A673 (cell line): ENCODE results near the gene SNAP25.

Experiments
- EZH2 ChIP-seq: fragments of 200-600 bp; sonication (generic); IDR thresholded peaks from 2 replicates; pipeline ENCODE4 v1.6.1; 2017; ENCODE audit warnings: borderline replicate concordance, low read depth, mild to moderate bottlenecking, mixed read lengths, antibody characterized with exemption, low read length; ENCODE audit not compliant: poor library complexity, severe bottlenecking
- TF ChIP-seq, protein P1 (sequence below): fragments of 300-800, 200-600 bp; sonication (generic); conservative IDR thresholded peaks from 2 replicates; pipeline ENCODE4 v1.5.1; 2017; ENCODE audit warnings: low read depth, mild to moderate bottlenecking, antibody characterized with exemption, low read length, moderate library complexity, mixed read lengths

DNA sequence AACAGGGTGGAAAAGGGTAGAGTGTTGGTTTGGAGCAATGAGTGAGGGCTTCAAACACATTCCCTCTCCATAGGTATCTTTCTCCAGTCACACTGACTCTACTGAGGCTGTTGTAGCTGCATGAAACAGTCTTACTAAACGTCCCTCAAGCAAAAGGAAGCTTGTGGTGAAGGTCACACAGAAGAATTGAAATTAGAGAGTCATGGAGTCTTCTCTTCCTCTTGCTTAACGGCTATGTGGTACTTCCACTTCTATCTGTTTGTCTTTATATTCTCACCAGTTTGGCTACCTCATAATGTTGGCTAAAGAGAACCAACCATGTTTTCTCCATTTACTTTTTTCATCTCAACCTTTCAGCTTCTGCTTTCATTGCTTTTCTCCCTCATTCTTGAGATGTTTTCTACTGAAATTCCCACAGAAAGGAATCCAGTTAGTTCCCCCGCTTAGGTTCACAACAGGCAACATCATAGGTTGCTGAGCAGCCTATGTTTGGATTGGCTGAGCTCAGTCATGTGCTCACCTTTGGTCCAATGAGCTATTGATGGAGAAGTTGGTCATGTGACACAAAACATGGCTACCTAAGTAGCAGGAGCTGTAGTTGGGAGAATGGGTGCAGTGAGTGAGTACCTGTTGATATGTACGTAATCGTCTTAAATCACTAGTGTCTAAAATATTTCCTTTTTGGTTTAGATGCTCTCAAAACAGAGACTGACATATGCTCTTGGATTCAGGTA lies 99.8 kb downstream of the SNAP25 start:
- TF ChIP-seq, protein P1, sequence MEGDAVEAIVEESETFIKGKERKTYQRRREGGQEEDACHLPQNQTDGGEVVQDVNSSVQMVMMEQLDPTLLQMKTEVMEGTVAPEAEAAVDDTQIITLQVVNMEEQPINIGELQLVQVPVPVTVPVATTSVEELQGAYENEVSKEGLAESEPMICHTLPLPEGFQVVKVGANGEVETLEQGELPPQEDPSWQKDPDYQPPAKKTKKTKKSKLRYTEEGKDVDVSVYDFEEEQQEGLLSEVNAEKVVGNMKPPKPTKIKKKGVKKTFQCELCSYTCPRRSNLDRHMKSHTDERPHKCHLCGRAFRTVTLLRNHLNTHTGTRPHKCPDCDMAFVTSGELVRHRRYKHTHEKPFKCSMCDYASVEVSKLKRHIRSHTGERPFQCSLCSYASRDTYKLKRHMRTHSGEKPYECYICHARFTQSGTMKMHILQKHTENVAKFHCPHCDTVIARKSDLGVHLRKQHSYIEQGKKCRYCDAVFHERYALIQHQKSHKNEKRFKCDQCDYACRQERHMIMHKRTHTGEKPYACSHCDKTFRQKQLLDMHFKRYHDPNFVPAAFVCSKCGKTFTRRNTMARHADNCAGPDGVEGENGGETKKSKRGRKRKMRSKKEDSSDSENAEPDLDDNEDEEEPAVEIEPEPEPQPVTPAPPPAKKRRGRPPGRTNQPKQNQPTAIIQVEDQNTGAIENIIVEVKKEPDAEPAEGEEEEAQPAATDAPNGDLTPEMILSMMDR = no peak
- TF ChIP-seq EZH2 = no peak
